AG09309 (cell line): ENCODE results near the gene DUS2.
"Not testable (repeated sequence)": the region's sequence is repeated elsewhere in the genome, so short reads cannot be mapped to it uniquely, and the experiment has no call there.

Experiments
- DNase-seq: peaks from one replicate; pipeline ENCODE4 v3.0.0-alpha.2; 2010; ENCODE audit warnings: low read depth
- H3K4me3 ChIP-seq: 2 replicates; pipeline ENCODE4 v1.5.1; 2011; ENCODE audit warnings: mild to moderate bottlenecking, low read depth, low read length, moderate library complexity; ENCODE audit not compliant: control insufficient read depth
- CTCF ChIP-seq: IDR thresholded peaks from 2 replicates; pipeline ENCODE4 v1.5.1; 2011; ENCODE audit warnings: mild to moderate bottlenecking, low read depth, low read length, inconsistent platforms; ENCODE audit not compliant: insufficient read depth, control insufficient read depth; ENCODE audit errors: missing control alignments

Gene DUS2

GRCh38 chr16:67999985-68000384 lies 23.1 kb upstream of the DUS2 start:
- no peak overlapping the region for H3K4me3 ChIP-seq
- DNase-seq = no peak
- no peak for TF ChIP-seq CTCF

DNA sequence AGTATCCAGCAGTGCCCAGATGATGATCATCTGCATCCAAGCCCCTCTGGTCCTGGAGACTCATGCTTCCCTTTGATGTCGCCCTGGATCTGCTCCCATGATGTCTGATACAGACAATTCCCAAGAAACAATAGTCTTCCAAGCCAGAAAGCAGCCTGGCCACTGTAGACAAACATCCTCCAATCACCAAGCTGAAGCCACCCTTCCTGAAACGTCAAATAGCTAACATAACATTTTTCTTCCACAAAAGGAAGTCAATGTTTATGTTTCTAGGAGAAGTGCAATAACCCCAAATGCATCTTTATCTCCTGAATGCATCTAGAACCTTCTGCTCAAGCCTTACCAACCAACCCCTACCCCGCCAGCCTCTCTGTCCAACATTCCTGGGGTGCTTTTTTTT lies 22.6 kb upstream of the DUS2 start:
- no peak for TF ChIP-seq CTCF
- no peak for DNase-seq
- H3K4me3 ChIP-seq = no peak overlapping the region

GRCh38 chr16:68003031-68003430 lies 20.1 kb upstream of the DUS2 start:
- H3K4me3 ChIP-seq = no peak overlapping the region
- no peak for TF ChIP-seq CTCF
- no peak for DNase-seq

DNA sequence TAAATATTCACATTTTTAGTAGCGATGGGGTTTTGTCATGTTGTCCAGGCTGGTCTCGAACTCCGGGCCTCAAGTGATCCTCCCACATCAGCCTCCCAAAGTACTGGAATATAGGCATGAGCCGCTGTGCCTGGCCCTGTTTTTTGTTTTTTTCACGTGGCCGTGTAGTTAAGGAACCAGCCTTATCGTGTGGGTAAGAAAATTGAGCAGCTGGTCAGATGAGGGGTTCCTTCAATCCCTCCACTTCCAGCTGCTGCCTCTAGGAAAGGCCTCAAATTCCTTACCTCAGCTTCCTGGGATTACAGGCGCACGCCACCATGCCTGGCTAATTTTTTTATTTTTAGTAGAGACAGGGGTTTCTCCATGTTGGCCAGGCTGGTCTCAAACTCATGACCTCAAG lies 17.9 kb upstream of the DUS2 start:
- DNase-seq = no peak
- H3K4me3 ChIP-seq = no peak overlapping the region
- TF ChIP-seq CTCF = no peak

DNA sequence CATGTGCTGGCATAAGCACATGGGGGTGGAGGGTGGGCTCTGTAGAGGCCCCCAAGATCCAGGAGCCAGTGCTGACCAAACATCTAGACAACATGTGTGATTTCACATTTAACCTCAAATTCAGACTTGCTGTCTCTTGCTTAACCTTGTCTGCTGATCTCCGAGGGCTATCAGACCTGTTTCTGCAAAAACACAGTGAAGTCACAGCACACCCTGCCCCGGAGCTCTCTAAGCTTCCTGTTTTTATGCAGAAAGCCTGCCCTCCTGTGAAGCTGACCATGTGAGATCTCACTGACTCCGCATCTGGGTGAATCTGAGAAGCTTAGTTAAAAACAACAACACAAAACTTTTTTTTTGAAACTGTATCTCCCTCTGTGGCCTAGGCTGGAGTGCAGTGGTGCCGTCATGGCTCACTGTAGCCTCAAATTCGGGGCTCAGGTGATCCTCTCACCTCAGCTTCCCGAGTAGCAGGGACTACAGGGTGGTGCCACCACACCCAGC lies 17.2 kb upstream of the DUS2 start:
- no peak overlapping the region for H3K4me3 ChIP-seq
- TF ChIP-seq CTCF = no peak
- DNase-seq = no peak

DNA sequence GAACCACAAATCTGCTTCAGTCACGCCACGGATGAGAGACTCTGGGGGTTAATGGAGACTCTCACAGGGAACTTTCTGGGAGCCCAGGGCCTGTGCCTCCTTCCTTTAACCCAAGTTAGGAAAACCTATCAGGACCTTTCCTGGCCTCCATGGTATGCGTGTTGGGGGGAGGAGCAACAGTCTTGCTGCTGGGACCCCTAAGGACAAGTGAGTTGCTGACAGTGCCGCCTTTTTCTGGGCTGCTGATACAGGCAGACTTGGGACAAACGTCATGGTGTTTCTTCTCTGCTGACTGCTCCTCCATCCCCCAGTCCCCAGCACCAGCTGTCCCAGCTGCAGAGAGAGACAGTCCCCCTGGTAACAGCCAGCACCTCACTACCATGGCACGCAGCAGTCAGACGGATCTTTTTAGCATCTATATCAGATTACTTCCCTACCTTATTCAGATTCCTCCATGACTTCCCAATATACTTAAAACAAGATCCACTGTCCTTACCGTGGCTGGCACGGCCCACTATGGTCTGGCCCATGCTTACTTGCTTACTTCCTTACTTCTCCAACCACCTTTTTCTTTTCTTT lies 13.8 kb upstream of the DUS2 start:
- DNase-seq = no peak
- no peak for TF ChIP-seq CTCF
- no peak overlapping the region for H3K4me3 ChIP-seq

DNA sequence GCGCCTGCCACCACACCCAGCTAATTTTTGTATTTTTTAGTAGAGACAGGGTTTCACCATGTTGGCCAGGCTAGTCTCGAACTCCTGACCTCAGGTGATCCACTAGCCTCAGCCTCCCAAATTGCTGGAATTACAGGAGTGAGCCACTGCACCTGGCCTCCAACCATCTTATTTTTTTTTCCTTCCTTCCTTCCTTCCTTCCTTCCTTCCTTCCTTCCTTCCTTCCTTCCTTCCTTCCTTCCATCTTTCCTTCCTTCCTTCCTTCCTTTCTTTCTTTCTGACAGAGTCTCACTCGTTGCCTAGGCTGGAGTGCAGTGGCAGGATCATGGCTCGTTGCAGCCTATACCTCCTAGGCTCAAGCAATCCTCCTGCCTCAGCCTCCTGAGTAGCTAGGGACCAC lies 13.2 kb upstream of the DUS2 start:
- not testable (repeated sequence) for DNase-seq, H3K4me3 ChIP-seq
